GM21381 (cell line): Measurements from ENCODE around the gene PDGFRB.
A peak's percentile ranks its signal among the peaks of the same experiment; 100 is the strongest.

Experiments used
- ATAC-seq: cut with Tn5 transposase; IDR thresholded peaks from one replicate; pipeline ENCODE4 v1.9.1; 2021; ENCODE audit warnings: mild to moderate bottlenecking, moderate library complexity; ENCODE audit not compliant: unreplicated experiment

PDGFRB gene

DNA sequence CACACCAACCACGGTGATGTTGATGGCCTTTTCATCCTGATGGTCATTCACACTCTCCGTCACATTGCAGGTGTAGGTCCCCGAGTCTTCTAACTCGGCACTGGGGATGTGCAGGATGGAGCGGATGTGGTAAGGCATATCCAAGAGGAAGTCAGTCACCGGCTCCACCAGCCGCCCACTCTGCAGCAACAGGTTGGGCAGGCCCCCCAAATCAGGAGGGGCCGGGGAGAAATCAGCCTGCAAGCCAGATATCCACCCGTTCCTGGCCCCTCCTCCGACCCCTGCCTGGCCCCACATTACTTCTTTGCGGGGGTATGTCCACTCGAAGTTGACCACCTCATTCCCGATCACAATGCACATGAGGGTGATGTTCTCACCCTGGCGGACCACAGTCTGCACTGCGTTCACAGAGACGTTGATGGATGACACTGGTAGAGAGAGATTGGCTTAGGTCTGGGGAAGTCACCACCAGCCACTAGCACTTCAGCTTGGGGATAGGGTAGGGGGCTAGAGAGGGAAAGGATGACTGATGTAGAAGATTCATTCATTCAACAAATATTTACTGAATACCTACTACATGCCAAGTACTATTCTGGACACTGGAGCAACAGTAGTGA, 22.0 kb downstream of the PDGFRB start:
- ATAC-seq = no peak

- ATAC-seq = no peak
These were observed 22.9 kb downstream of the PDGFRB start for GRCh38 chr5:150132740-150133139.

GRCh38 chr5:150131978-150132694, 23.5 kb downstream of the PDGFRB start:
- no peak for ATAC-seq

- ATAC-seq = no peak
These were observed 24.2 kb downstream of the PDGFRB start for GRCh38 chr5:150131461-150131860.

- no peak for ATAC-seq
These were observed 25.1 kb downstream of the PDGFRB start for GRCh38 chr5:150130493-150130922.

GRCh38 chr5:150129813-150130492, 25.7 kb downstream of the PDGFRB start:
- no peak for ATAC-seq

GRCh38 chr5:150129454-150129812, 26.2 kb downstream of the PDGFRB start:
- no peak for ATAC-seq

DNA sequence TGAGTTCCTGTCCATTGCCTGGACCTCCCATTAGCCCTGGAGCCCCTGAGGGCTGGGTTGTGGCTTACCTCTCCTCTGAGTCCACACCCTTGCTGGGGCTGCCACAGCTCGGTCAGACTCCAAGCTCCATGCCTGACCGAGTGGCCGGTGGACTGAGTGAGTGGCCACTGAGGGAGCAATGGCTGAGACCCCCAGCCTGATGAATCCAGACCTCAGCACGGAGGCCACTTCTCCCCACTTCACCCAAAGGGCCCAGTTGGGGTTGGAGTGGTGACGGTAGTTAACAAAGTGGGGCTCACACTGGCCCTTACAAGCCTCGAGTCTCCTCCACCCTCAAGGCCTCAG, 28.8 kb downstream of the PDGFRB start:
- ATAC-seq = no peak

DNA sequence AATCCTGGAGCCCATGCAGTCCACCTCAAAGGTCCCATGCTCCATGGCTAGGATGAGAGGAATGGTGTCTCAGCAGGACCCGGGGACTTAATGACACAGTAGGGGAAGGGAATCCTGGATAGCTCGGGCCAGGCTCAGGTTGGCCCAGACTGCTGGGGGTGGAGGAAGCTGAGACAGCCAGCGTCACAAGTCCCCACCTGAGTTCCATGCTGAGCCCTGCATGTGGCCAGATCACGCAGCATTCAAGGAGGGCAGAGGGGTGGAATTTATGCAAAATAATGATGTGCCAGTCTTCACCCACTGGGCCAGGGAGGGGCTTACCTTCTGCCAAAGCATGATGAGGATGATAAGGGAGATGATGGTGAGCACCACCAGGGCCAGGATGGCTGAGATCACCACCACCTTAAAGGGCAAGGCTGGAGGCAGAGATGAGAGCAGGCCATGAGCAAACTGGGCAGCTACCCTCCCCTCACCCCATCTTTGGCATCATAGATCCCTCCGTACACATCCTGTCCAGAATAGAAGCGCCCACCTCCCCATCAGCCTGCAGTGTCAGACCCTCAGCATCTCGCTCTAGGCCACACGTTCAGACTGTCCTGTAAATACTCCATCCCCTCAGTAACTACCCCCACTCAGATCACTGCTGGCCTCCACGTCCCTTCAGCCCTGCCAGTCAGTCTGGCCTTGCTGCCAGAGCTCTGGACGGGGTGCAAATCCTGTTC, 29.3 kb downstream of the PDGFRB start:
- ATAC-seq = no peak

DNA sequence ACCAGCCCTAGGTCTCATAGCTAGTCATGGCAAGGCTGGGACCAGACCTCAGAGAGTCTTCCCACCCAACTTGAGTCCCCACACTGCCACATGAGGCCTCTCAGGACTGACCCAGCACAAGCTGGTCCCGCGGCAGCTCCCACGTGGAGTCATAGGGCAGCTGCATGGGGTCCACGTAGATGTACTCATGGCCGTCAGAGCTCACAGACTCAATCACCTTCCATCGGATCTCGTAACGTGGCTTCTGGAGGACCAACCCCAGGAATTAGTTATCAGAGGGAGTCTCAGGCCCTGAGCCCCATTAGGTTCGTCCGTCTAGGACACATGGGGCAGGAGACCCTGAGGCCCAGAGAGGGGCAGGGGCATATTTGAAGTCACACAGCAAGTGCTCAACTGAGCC, 30.3 kb downstream of the PDGFRB start:
- no peak for ATAC-seq

DNA sequence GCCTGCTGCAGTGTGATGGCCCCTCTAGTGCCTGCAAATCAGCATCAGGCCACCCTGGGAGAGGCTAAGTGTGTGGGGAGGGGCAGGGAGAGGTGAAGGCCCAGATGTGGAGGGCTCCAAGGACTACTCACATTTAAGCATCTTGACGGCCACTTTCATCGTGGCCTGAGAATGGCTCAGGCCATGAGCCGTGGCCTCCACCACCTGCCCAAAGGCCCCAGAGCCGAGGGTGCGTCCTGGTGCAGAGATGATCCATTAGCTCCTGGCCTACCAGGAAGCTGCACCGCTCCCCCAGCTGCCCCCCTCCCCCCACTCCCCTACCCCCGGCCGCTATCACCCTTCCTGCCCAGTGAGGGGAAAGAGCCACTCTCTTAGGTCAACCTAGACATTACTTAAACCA, 31.0 kb downstream of the PDGFRB start:
- no peak for ATAC-seq

GRCh38 chr5:150124111-150124557, 31.5 kb downstream of the PDGFRB start:
- ATAC-seq = no peak

DNA sequence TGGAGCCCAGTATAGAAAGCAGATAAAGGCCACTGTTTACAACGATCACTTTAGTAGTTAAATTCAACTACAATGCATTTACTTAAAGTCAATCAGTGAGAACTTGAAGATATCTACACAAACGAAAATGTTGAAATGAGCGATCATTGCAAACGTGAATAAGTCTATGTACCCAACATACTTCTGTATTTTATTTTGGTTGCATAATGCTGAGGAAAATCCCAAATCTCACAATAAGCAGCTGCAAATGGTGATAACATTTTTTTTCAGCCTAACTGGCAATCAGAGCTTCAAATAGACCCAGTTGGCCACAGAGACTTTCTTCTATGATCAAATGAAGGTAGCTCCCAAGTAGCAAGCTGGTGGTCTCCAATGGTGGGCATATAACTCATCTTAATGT, 32.1 kb downstream of the PDGFRB start:
- no peak for ATAC-seq

- no peak for ATAC-seq
These were observed 32.8 kb downstream of the PDGFRB start for GRCh38 chr5:150122536-150123481.

DNA sequence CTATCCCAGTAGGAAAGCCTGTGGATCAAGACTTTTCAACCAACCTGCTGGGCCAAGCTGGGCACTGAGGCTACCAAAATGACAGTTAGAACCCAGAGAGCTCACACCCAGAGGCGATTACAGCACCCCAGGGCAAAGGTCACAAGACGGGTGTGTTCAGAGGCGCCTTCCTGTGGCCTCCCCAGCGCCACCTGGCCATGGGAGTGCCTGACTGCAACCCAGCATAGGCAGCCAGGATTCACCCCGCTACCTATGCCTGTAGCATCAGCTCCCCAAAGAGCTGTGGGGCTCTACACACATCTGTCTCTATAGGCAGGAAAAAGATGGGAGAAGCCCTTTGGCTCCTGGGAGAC, 33.5 kb downstream of the PDGFRB start:
- ATAC-seq = peak; percentile 80

DNA sequence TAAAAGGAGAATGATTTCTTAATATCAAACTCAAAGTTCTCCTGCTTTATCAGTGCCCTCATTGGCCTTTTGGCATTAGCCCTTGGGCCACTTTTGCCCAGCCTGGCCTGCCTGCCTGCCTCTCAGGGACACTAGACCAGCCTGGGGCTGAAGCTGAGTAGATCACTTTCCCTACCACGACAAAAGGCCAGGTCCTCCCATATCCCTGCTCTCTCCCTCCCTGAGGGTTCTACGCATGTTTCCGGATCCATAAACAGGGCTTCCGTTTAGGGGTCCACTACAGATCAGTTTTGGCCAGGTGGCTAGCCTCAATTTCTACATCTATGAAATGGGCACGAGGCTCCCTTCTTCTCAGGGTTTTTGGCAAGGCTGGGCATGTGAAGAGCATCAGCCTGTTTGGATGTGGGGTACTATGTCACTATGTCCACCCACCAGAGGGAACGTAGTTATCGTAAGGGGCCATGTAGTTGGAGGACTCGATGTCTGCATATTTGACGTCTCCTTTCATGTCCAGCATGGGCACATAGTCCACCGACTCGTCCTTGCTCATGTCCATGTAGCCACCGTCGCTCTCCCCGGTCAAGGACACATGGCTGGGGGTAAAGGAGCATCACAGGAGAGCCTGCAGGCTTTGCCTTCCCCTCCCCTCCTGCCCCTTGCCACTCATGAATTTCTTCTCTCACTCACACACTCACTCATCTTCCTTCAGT, 34.0 kb downstream of the PDGFRB start:
- no peak for ATAC-seq

DNA sequence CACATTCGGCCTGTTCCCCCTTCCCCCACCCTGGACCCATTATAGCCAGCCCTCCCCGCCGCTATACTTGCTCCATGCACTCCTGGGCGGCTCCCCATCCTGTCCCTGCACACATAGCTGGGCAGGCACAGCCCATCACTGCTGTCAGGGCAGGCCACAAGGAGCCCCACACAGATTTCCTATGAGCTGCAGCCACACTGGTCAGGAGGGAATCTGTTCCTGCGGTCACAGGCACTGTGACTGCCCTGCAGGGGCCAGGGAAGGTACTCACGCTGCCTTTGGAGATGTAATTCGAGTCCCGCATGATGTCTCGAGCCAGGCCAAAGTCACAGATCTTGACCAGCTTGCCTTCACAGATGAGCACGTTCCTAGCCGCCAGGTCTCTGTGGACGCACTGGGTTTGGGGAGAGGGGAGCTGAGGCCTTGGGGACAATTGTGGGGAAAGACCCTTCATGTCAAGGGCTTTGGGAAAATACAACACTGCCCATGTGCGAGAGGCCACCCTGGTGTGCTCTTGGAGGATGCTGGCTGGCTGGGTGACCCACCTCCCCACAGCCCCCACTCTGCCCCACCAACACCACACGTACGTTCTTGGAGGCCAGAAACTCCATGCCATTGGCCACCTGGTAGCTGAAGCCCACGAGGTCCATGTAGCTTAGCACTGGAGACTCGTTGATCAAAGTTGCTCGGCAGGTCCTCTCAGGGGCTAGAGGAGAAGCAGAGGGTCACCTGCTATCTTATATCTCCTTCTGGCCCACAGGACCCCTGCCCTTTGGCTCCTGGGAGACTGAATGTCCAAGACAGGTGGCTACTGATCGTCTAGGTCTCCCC, 34.8 kb downstream of the PDGFRB start:
- no peak for ATAC-seq

GRCh38 chr5:150120062-150120441, 35.6 kb downstream of the PDGFRB start:
- no peak for ATAC-seq

DNA sequence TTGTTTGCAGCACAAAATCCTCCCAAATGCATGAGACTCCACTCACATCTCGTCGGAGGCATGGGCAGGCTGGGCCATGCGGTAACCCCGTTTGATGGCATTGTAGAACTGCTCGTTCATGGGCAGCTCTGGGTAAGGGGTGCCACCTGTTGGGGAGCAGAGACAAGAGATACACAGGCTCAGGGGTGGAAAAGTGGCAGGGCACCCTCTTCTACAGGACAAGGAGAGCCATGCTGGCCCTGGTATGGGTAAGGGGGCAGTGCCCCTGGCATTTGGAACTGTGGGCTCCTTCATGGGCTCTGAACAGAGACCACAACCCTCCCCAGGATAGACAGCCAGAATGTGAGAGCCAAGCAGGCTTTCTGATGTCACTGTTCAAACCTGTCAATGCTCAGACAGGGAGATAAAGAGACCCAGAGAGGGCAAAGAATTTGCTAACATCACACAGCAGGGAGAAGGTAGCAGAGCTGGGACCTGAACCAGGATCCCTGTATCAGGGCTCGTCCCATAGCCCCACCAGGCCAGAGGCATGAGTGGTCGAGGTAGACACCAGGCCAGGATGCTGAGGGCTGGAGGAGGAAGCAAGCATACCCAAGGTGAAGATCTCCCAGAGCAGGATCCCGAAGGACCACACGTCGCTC, 36.1 kb downstream of the PDGFRB start:
- no peak for ATAC-seq
